NCI-H526 treated with DMSO at 0.1 percent for 48 hours (cell line): Measurements from ENCODE around the gene ZSCAN10.

Source experiments
- DNase-seq: peaks from one replicate; lab custom pipeline; 2025; lab: John Stamatoyannopoulos, UW

ZSCAN10 gene

DNA sequence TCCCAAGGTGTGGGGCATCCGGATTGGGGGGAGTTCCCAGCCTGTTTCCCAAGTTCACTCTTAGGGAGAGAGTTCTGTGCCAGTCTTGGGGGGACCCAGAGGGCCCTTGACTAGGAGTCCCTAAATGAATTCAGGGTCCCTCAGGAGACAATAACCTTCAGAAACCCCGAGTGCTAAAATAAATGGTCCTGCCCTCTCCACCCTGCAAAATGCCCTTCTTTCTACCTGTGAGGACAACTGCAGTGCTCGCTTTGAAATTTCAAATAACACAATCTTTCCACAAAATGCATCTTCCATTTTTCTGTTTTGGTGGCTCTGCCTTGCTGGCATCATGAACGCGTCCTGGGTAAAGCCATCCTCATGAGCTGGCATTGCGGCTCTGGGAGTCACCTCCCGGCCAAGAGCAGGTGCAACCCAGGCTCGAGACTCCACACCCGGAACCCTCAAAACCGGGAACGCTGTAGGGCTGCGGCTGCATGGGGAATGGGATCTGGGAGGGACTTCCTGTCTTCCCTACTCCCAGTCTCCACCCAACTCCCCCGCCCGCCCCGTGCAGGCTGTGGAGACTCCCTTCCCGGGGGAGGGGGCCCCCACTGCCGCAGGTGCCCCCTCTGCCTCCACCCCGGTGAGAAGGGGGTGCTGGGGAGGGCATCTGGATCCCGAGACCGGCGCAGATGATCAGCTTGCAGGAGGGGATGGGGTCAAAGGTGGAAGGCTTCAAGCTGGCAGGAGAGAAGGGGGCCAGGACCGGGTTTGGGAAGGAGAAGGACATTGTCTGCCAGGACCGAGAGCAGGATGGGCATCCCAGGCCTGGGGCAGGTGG is 13.2 kb upstream of the ZSCAN10 start, which contains the start of gene ZNF205:
Gene ZNF205, plus strand, starts transcription at position 529 of the 823 bp plus-strand sequence. CDS start 845 bp downstream, outside the sequence.
- peak; percentile 34 for DNase-seq

DNA sequence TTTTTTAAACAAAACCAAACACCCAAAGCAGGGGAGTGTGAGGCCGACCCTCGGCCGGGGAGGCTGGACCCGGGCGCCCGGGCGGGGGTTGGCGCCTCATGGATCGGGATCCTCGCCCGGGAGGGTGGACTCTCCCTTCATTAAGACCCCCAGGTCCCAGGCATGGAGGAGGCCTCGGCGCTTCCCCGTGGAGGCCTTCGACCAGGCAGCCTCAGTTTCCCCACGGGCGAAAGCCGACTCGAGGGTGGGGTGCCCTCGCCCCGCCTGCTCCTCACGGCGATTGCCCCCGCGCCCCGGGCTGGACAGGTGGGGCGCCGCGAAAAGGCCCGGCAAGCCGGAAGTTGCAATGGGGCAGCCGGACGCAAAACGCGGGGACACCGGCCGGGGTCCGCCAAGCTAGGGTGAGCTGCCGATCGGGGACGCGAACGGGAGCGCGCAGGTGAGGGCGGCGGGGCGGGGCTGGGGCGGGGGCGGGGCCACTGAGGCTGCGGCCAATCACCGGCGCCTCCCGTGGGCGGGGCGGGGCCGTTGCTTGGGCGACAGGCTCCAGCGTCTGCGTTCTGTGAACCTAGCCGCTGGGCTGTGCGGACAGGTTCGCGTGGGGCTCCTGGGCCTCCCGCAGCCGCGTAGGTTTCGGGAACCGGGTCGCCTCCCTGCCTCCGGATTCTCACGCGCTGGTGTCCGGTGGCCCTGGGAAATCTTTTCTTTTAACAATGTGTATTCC is 7.3 kb upstream of the ZSCAN10 start:
- DNase-seq = peak; percentile 58

DNA sequence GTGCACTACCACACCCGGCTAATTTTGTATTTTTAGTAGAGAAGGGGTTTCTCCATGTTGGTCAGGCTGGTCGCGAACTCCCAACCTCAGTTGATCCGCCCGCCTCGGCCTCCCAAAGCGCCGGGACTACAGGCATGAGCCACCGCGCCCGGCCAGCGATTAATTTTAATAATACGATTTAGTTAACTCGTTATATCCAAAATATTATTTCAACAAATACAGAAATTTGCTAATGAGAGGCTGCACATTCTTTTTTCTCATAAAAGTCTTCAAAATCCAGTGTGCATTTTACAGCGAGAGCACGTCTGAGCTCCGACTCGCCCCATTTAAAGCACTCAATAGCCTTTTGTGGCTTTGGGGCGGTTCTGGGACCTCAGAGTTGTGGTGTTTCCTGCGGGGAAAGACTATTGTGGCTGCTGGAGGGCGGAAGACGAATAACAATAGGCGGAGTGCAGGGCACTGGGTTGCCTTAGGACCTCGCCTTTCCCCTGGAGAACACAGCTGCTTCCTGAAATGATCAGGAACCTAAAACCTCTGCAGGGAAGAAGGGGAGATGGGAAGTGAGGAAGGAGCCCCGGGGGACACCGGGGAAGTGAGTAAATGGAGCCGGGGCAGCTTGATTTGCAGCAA is 2.9 kb upstream of the ZSCAN10 start:
- no peak for DNase-seq

DNA sequence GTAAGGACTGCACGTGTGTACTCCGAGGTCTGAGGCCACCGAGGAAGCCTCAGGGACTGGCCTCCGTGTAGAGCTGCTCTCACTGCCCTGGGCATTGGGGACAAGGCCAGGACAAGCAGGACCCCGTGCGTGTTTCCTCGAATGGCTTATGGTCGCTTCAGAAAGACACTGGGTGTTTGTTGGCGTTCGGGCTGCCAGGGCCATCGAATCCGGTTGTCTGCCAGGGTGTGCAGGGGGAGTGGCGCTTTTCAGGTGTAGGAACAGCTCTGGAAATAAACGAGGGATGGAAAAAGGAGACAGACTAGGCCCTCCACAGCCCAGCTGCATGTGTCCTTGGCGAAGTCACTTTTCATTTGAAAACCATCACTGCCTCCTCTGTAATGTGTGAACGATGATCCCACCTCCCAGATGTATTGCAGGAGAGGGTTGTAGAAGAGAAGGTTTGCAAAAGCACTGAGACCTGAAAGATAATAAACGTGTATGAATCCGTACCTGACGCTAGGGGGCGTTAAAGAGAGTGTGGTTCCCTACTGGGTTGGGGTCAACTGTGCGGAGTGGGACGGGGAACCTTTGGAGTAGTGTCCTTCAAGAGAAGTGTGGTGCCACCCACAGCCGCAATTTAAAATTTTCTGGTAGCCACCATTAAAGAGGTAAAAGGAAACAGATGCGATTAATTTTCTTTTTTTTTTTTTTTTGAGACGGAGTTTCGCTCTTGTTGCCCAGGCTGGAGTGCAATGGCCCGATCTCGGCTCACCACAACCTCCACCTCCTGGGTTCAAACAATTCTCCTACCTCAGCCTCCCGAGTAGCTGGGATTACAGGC is 2.1 kb upstream of the ZSCAN10 start:
- DNase-seq = no peak

DNA sequence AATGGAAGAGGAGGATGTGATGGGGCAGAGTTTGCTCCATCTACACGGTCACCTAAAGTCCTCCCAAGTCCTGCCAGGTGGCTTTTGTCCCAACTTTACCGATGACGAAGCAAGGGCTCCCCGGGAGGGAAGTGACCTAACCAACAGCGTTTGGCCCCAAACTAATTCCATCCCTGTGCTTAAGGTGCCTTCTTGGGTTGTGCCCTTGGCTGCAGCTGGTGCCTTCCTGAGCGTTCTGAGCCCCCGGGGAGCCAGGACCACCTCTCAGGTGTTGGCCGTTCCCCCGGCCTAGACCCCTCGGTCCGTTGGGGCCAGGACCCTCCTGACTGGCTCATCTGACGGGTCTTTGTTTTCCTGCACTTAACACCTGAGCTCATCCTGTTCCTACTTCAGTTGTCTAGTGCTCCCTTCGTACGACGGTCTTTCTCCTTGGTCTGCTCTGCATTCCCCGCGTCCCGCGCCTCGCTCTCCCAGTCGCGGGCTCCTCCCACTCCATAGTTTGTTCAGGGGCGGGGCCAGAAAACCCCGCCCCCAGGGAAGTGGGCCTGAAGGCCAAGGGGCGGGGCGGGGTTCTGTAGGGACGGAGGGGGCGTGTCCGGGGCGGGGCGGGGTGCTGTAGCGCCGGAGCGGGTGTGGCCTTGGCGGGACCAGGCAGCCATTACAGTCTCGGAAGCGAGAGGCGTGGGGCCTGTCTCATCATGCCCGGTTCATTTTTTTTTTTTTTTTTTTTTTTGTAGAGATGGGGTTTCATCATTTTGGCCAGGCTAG is 822 bp upstream of the ZSCAN10 start:
- DNase-seq = peak; percentile 62

DNA sequence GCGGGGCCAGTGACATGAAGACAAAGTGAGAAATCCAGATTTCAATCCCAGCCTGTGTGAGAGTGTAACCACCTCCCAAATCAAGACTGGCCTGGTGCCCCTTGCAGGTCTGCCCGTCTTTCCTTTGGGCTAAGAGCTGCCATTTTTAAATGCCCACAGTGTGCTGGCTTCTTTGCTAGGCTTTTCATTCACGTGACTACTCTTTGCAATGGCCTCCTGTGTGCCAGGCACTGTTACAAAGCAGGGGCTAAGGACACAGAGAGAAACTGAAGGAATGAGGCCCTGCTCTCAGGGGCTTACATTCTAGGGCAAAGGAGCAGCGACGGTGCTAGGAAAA is 269 bp upstream of the ZSCAN10 start:
- no peak for DNase-seq

DNA sequence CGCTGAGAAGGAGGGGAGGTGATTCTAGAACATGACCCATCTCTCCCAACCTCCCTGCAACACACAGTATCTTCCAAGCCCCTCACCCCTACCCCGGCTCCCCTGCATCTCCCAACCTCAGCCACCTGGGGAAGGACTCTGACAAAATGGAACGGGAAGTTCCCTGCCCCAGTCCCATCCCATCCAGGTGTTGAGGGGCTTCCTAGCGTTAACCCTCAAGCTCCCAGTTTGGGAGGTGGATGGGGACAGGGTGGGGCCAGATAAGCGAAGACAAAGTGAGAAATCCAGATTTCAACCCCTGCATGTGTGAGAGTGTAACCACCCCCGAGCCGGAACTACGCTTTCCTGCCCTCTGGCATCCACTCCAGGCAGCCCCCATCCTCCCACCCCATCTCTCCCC is 1.8 kb downstream of the ZSCAN10 start:
- DNase-seq = no peak

DNA sequence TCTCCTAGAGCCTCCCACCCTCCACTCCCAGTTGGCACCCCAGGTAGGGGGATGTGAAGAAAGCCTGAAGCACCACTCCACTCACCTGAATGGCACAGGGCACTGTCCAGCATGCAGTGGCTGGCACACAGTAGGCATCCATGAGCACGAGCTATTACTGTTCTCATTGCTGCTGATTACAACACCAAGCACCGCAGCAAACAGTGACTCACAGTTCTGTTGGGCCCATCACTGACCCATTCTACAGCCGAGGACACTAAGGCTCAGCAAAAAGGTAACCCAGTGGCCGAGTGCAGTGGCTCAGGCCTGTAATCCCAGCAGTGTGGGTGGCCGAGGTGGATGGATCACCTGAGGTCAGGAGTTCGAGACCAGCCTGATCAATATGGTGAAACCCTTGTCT is 2.7 kb downstream of the ZSCAN10 start:
- no peak for DNase-seq

DNA sequence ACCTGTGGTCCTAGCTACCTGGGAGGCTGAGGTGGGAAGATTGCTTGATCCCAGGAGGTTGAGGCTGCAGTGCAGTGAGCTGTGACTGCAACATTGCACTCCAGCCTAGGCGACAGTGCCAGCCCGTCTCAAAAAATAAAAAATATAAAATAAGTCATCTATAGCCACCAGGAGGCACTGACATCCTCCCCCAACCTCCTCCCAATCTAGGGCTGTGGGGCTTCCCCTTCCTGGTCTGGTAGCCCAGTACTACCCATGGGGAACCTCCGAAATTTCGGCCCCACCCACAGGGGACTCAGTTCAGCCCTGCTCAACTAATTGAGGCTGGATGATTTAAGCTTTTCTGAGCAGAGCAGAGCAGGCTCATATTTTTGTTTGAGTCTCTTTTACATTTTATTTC is 3.2 kb downstream of the ZSCAN10 start:
- DNase-seq = no peak

DNA sequence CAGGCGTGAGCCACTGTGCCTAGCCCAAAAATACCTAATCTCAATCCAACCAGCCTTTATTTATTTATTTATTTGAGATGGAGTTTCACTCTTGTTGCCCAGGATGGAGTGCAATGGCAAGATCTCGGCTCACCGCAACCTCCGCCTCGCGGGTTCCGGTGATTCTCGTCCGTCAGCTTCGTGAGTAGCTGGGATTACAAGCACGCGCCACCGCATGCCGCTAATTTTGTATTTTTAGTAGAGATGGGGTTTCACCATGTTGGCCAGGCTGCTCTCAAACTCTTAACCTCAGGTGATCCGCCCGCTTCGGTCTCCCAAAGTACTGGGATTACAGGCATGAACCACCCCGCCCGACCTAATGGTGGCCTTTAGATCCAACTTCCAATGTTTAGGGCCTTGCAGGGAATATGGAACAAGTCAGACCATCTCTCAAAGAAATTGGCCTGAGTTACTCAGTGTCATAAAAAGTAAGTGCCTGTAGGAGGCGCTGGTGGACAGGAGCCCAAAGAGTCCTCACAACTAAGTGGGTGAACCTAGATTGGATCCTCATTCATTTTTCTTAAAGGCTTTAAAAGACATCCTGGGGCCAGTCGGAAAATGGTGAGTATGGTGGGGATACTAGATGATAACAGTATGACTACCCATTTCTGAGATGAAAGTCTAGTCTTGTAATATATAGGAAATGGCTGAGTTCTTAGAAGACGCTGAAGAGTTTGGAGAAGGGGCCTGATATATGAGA is 4.6 kb downstream of the ZSCAN10 start:
- no peak for DNase-seq

DNA sequence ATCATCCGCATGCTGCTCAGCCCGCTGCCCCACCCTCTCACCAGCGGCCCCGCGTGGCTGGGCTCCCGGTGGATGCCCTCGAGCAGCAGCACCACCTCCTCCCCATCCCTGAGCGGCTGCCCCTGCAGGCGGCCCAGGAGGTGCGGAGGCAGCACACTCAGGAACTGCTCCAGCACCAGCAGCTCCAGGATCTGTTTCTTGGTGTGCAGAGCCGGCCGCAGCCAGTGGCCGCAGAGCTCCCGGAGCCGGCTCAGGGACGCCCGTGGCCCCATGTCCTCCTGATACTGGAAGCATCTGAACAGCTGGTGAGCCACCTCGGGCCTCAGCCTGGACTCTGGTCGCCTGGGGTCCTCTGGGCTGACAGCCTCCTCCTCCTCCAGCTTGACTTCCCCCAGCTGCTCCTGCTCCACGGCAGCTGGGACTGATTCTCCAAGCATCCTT is 6.6 kb downstream of the ZSCAN10 start:
- no peak for DNase-seq

DNA sequence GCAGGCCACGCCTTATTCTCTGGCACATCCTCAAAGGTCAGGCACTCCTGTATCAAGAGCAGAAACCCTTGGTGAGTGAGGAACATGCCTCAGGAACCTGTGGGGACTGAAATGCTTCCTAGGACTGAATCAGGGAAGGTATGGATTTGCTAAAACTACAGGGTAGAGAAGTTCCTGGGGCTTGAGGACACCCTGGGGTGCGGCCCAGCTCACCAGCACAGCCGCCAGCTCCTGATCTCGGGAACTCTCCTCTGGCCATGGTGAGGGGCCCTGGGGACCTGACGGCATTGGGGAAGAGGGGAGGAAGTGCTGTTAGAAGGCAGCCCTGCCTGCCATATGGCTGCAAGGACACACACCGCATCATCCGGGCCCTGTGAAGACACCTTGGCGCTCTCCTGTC is 7.5 kb downstream of the ZSCAN10 start:
- no peak for DNase-seq

DNA sequence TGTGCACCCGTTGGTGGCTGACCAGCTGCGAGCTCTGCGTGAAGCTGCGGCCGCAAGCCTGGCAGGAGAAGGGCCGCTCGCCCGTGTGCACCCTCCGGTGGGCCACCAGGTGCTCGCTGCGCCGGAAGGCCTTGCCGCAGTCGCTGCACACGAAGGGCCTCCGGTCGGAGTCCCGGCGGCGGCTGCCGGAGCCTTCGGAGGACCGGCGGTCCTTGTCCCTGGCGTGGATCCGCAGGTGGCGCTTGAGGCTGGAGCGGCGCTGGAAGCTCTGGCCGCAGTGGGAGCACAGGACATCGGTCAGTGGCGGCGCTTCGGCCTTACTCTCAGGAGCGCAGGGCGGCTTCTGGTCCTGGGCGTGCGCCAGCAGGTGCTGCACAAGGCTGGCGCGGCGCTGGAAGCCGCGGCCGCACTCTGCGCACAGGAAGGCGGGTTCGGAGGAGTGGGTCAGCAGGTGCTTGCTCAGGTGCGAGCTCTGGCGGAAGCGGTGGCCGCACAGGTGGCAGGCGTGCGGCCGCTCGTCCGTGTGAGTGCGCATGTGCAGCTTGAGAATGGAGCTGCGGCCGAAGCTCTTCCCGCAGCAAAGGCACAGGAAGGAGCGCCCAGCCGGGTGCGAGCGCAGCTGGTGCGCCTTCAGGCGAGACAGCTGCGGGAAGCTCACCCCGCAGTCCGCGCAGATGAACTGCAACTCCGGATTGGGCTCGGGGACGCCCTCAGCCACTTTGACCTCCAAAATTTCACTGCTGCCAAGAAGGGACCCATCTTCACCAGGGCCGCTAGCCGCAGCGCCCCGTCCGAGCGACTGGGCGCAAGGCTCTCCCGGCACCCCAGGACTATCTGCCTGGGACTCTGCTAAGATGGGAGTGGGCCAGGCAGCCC is 9.1 kb downstream of the ZSCAN10 start:
- peak; percentile 15 for DNase-seq

DNA sequence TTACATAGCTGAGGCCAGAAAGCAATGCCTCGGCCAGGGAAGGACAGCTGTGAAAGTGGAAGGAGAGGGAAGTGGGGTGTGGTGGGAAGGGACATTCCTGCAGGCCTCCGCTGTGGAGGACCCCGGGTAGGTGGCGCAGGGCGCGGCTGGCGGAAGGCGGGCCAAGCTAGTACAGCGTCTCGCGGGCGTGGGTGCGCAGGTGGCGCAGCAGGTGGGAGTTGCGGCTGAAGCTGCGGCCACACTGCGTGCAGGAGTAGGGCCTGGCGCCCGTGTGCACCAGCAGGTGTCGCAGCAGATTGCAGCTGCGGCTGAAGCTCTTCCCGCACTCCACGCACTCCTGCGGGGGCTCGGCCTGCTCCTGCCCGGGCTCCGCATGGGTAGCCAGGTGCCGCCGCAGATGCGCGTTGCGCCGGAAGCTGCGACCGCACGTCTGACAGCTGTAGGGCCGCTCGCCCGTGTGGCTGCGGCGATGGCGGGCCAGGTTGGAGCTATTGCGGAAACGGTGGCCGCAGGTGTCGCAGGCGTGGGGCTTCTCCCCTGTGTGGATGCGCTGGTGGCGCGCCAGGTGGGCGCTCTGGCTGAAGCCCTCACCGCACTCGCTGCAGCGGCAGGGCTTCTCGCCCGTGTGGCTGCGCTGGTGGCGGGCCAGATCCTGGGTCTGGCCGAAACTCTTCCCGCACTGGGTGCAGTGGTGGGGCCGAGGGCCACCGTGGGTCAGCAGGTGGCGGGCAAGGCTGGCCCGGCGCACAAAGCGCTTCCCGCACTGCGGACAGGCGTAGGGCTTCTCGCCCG is 10.0 kb downstream of the ZSCAN10 start:
- no peak for DNase-seq

DNA sequence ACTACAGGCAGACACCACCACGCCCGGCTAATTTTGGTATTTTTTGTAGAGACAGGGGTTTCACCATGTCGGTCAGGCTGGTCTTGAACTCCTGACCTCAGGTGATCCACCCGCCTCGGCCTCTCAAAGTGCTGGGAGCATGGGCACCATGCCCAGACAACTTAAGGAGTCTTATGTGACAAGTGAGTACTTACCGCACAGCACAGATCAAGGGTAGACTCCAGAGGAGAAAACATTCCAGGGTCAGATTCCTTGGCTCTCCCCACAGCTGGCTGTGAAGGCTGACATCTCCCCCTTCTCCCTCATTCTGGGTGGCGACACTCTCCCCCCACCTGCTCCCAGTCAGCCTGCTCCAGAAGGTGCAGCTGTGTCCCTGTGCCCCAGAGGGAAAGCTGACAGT is 10.6 kb downstream of the ZSCAN10 start:
- DNase-seq = no peak

DNA sequence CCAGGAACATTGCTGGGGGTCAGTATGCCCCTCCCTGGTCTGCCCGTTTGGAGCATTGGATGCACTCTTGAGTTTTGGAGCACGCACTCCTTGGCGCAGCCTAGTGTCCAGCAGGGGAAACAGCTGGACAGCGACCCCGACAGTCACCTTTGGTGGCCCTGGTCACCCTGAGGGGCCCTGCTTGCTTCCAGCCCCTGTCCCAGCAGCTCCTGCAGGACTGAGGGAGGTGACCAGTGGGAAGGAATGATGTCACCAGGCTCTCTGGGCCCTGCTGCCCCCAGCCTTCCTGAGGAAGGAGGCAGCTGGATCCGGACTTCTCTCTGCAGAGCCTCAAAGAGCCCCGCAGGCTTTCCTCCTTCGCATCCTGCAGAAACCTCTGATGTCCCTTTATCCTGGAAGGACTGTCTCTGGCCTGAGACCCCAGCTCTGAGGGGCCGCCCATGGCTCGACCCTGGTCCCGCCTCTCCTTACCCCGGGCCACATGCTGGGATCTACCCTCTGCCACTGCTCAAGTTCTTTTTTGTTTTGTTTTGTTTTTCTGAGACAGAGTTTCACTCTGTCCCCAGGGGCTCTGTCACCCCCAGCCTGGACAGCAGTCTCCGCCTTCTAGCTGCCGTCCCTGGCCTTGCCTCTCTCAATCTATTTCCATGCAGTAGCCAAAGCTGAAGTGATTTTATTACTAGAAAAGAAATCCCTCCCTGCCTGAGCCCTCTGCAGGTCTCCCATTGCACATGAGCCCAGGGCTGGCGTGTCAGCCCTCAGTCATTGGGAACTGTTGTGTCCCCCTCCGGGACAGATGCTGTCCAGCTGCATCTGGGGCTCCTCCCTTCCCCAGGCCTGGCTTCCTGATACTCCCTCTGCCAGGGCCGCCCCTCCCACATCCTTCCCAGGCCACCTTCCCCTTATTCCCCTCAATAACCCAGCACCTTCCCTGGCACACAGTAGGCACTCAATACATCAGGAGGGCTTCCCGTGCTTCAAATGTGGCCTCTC is 11.6 kb downstream of the ZSCAN10 start:
- no peak for DNase-seq

DNA sequence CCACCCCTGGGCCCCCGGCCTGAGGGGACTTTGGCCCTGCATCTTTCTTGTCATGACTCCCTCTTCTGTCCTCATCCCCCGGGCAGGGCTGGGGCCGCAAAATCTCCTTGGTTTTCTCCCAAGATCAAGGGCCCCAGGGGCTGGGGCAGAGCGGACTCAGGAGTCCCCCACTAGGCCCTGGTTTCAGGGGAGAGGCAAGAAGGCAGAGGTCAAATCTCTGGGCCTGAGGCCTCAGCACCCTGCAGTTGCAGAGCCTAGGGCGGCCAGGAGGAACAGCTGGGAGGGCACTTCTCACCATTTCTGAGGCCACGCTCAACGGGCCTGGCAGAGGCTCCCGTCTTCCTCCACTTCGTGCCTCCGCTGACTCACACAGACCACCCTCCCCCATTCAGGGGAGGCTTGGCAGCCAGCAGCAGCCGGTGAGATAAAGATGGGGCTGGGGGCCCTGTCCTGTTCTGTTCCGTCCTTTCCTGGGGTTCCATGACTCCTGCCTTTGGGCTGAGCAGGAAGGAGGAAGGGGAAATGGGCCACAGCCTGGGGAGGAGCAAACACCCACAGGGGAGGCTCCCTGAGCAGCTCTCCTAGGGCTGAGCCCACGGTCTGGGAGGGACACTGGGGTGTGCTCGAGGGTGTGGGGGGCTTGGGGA is 12.4 kb downstream of the ZSCAN10 start:
- no peak for DNase-seq
